Astrocyte of the cerebellum (primary cell): Measurements from ENCODE around the gene CYP51A1.

Experiments
- DNase-seq: peaks from one replicate; pipeline ENCODE4 v3.0.0-alpha.2; 2011; ENCODE audit warnings: low read depth
- H3K4me3 ChIP-seq: 2 replicates; pipeline ENCODE4 v1.5.1; 2011; ENCODE audit warnings: mild to moderate bottlenecking, low read depth, low read length, moderate library complexity
- CTCF ChIP-seq: IDR thresholded peaks from 2 replicates; pipeline ENCODE4 v1.5.1; 2012; ENCODE audit warnings: low read length, low read depth, moderate library complexity, mild to moderate bottlenecking; ENCODE audit errors: missing control alignments
- in situ Hi-C: cut with HindIII; loops from 2 replicates; pipeline ENCODE4 v1.10.0; 2017; ENCODE audit warnings: low sequenced_read_pairs

The CYP51A1 gene

GRCh38 chr7:92141161-92141560, 6.9 kb upstream of the CYP51A1 start:
- in situ Hi-C loops: no loop called here
- no peak overlapping the region for H3K4me3 ChIP-seq
- DNase-seq: no peak
- no peak for TF ChIP-seq CTCF

DNA sequence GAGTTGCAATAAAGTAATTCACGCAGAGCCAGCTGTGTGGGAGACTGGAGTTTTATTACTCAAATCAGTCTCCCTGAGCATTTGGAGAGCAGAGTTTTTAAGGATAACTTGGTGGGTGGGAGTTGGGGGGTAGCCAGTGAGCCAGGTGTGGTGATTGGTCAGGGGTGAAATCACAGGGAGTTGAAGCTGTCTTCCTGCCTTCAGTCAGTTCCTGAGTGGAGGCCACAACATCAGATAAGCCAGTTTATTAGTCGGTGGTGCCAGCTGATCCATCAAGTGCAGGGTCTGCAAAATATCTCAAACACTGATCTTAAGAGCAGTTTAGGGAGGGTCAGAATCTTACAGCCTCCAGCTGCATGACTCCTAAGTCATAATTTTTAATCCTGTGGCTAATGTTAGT, 3.3 kb upstream of the CYP51A1 start:
- DNase-seq: no peak
- H3K4me3 ChIP-seq: no peak overlapping the region
- no peak for TF ChIP-seq CTCF
- in situ Hi-C loops: no loop called here

GRCh38 chr7:92135052-92135889, 994 bp upstream of the CYP51A1 start:
- H3K4me3 ChIP-seq: peak overlapping the region; percentile 89
- TF ChIP-seq CTCF: no peak
- DNase-seq: peak; percentile 3
- in situ Hi-C loops: no loop called here

- in situ Hi-C loops: no loop called here
- H3K4me3 ChIP-seq: peak overlapping the region; percentile 89
- peak; percentile 16 for DNase-seq
- peak; percentile 78 for TF ChIP-seq CTCF
Measured at GRCh38 chr7:92133737-92134270, 473 bp downstream of the CYP51A1 start.

DNA sequence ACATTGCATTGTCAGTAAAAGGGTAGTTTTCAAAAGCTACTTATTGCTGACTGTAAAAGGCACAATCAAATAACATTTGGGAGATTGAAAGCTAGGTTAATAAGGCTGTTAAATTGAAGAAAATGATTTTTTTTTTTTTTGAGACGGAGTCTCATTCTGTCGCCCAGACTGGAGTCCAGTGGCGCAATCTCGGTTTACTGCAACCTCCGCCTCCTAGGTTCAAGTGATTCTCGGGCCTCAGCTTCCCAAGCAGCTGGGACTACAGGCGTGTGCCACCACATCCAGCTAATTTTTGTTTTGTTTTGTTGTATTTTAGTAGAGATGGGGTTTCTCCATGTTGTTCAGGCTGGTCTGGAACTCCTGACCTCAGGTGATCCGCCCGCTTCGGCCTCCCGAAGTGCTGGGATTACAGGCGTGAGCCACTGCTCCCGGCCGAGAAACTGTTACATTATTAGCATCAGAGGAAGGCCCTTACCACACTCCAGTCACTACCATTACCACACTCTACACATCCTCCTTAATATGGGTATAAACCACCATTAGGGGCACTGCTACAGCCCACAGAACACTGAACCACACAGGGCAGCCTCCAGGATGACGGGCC, 1.0 kb downstream of the CYP51A1 start:
- DNase-seq: no peak
- TF ChIP-seq CTCF: no peak
- in situ Hi-C loops: no loop called here

DNA sequence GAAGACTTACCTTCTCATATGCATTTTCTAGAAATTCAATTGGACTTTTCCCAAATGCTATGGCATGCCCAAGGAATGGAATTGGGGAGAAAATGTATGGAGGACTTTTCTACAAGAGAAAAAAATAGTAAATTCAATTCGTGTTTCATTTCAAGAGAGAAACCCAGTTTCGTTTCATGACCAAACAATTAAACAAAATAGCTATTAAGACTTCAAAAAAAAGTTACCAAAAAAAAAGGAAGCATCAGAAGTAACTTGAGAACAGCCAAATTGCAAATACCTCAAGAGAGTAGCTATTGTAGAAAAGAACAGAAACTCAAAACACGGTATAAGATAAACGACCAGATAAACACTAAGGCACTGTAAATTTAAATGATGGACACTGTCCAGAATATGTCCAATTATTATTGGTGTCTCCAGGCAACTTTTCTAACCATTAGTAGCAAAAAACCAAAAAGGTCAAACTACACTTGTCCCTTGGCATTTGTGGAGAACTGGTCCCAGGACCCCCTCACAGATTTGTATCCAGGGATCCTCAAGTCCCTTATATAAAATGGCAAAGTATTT, 2.4 kb downstream of the CYP51A1 start:
- H3K4me3 ChIP-seq: peak overlapping the region; percentile 89

More for the DNA sequence above, 1.0 kb downstream of the CYP51A1 start:
- H3K4me3 ChIP-seq: peak overlapping the region; percentile 89

More for the DNA sequence above, 2.4 kb downstream of the CYP51A1 start:
- TF ChIP-seq CTCF: no peak
- in situ Hi-C loops: no loop called here
- DNase-seq: no peak
